Measurements from ENCODE around the gene CYP3A7. TPM values are rescaled to one million over a fixed set of nuclear protein-coding genes. Genes with fewer than 3 reads are reported as not detected.
A peak's percentile ranks its signal among the peaks of the same experiment; 100 is the strongest.
"Not testable (repeated sequence)": the region's sequence is repeated elsewhere in the genome, so short reads cannot be mapped to it uniquely, and the experiment has no call there.

CYP3A7 gene
- total and polyA plus RNA-seq, 12 donors: not detected

GRCh38 chr7:99740573-99741440, 5.8 kb upstream of the CYP3A7 start:
- 72 to 82% methylated on average over 5 of the region's 5 CpGs for WGBS, 2 donors
- intact Hi-C loops (cut with DNase I): no loop called here
- H3K27ac ChIP-seq: no peak overlapping the region

GRCh38 chr7:99739699-99740572, 4.9 kb upstream of the CYP3A7 start:
- no peak for TF ChIP-seq CTCF (IDR thresholded peaks at IDR 0.05)
- Histone ChIP-seq H3K36me3 (peaks cover 0 to 18% (median 0%) of the 10 kb centered on the region in 9 donors), H3K27me3 (no peaks in the 10 kb centered on the region), H3K4me1 (no peaks in the 10 kb centered on the region), H3K4me3 (no peak overlapping the region), H3K9me3 (no peaks in the 10 kb centered on the region), H3K27ac (no peak overlapping the region)
- DNase-seq (no peak), ATAC-seq (no peak)
- 76 to 86% methylated on average over 2 of the region's 2 CpGs for WGBS, 2 donors
- intact Hi-C loops (cut with DNase I): no loop called here

More at GRCh38 chr7:99740573-99741440, 5.8 kb upstream of the CYP3A7 start:
- peaks cover 0 to 3% (median 0%) of the 10 kb centered on the region in 11 donors for H3K9me3 ChIP-seq
- peaks cover 0 to 18% (median 0%) of the 10 kb centered on the region in 9 donors for H3K36me3 ChIP-seq
- ATAC-seq (peak in 1 of 8 donors; percentile 25), DNase-seq (no peak)
- H3K4me1 ChIP-seq: no peaks in the 10 kb centered on the region
- TF ChIP-seq CTCF (IDR thresholded peaks at IDR 0.05): no peak
- no peaks in the 10 kb centered on the region for H3K27me3 ChIP-seq
- H3K4me3 ChIP-seq: no peak overlapping the region

- peaks cover 0 to 18% (median 0%) of the 10 kb centered on the region in 9 donors for H3K36me3 ChIP-seq
- 85 to 92% methylated on average over 1 of the region's 1 CpG for WGBS, 2 donors
- TF ChIP-seq CTCF (IDR thresholded peaks at IDR 0.05): no peak
- H3K9me3 ChIP-seq: no peaks in the 10 kb centered on the region
- no peak for DNase-seq
- intact Hi-C loops (cut with DNase I): no loop called here
- no peak overlapping the region for H3K4me3 ChIP-seq
- H3K27me3 ChIP-seq: no peaks in the 10 kb centered on the region
- no peak for ATAC-seq
- no peak overlapping the region for H3K27ac ChIP-seq
- no peaks in the 10 kb centered on the region for H3K4me1 ChIP-seq
These were observed 2.7 kb upstream of the CYP3A7 start for GRCh38 chr7:99737726-99738125.

GRCh38 chr7:99736667-99737066, 1.7 kb upstream of the CYP3A7 start:
- H3K4me3 ChIP-seq; H3K4me1 ChIP-seq; DNase-seq; H3K27me3 ChIP-seq; H3K9me3 ChIP-seq; intact Hi-C loops (cut with DNase I); ATAC-seq; H3K27ac ChIP-seq: not testable (repeated sequence)
- 90% methylated on average over 4 of the region's 4 CpGs for WGBS, 2 donors
- peaks cover 0 to 18% (median 0%) of the 10 kb centered on the region in 9 donors for H3K36me3 ChIP-seq

Data from heart right ventricle (tissue), 16 donors.